ENCODE results near the gene MEIOC. TPM values are rescaled to one million over a fixed set of nuclear protein-coding genes. Genes with fewer than 3 reads are reported as not detected.

Gene MEIOC
- total RNA-seq, 2 experiments from 2014 or later: 0.16 to 0.25 TPM

DNA sequence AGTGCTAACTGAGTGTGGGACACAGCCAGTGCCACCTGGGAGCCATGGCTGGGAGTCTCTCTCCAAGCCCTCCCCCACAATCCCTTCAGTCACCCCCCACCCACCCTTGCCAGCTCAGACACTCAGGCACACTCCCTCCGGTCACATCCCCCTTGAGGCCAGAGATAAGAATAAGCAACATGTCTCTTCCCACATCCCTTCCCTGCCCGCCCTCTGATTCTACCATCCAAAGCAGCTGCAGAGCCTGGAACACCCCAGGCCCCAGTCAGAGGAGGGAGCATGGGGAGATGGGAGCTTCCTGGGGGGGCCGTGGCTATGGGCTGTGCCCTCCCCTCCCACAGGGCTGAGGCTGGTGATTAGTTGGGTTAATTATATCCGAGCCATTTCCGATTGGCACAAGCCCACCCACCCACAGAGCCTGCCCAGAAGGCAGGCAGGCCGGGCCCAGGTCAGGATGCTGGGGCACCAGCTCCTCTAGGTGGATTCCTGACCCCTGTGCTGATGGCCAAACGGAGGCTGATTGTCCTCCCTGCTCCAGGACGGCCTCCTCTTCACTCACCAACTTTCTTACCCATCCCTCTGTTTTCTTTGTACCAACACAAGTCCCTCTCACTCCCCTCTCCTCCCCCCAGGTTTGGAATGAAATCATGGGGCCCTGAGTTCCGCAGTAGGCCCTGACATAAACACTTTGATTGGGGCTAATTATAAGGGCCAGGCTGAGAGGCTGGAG, 28.6 kb upstream of the MEIOC start:
- ChIA-PET CTCF (interaction anchor here (0.9 kb wide), 1 partner anchor 94 kb away, joined by 3 read pairs; no protein-coding TSS in a partner anchor), POLR2A (no interaction called here)
- peaks cover 10% of the 10 kb centered on the region for H3K27me3 Mint-ChIP-seq
- H3K9me3 Mint-ChIP-seq: no peaks in the 10 kb centered on the region
- no peaks in the 10 kb centered on the region for H3K36me3 Mint-ChIP-seq (ENCODE audit: low read depth)
- ATAC-seq: no peak
- no peaks in the 10 kb centered on the region for H3K4me1 Mint-ChIP-seq (ENCODE audit: low read depth)
- DNase-seq: no peak
- intact Hi-C loops (cut with micrococcal nuclease): no loop called here
- TF ChIP-seq, protein P1, sequence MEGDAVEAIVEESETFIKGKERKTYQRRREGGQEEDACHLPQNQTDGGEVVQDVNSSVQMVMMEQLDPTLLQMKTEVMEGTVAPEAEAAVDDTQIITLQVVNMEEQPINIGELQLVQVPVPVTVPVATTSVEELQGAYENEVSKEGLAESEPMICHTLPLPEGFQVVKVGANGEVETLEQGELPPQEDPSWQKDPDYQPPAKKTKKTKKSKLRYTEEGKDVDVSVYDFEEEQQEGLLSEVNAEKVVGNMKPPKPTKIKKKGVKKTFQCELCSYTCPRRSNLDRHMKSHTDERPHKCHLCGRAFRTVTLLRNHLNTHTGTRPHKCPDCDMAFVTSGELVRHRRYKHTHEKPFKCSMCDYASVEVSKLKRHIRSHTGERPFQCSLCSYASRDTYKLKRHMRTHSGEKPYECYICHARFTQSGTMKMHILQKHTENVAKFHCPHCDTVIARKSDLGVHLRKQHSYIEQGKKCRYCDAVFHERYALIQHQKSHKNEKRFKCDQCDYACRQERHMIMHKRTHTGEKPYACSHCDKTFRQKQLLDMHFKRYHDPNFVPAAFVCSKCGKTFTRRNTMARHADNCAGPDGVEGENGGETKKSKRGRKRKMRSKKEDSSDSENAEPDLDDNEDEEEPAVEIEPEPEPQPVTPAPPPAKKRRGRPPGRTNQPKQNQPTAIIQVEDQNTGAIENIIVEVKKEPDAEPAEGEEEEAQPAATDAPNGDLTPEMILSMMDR (IDR thresholded peaks at IDR 0.05): no peak
- no peak overlapping the region for H3K4me3 Mint-ChIP-seq
- no peak overlapping the region for H3K27ac Mint-ChIP-seq

DNA sequence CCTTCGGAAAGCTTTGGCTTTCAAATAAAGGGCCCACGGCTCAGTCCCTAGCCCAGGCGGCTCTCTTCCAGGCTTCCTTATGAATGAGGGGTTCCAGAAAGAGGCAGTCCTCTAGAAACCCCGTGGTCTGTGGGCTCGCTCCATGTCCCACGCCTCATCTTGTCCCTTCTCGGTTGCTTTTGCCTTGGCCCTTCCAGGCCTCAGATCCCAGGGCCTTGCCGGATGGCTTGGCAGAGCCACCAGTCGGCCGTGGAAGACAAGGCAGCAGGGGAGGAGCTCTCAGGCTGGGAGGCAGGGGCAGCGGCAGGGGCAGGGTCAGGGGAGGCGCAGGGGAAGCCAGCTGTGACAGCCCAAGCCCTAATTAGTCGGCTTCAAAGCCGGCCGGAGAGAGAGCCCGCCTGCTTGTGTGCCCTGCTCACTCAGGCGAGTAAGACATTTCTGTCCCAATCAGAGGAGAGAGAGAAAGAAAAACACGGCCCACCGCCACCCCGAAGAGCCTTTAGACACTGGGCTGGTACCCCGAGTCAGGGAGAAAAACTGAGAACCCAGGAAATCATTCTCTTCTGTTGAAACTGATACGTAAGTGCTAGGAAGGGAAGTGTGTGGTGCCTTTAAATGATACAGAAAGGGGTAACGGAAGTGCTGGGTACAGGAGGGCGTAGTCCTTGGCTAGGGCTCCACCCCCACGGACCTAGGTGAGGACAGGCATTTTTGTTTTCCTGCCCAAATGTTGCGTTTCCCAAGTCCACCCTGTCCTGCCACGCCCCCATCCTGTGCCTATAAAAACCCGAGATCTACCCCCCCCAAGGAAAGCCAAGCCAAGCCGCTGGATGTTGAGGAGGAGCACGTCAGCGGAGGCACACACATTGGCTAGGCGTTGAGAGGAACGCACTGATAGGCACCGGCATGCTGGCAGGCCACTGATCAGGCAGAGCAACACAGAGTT, 27.8 kb upstream of the MEIOC start:
- POLR2A ChIA-PET: no interaction called here
- ATAC-seq (peak; percentile 47), DNase-seq (no peak)
- no peaks in the 10 kb centered on the region for H3K36me3 Mint-ChIP-seq (ENCODE audit: low read depth)
- no peaks in the 10 kb centered on the region for H3K4me1 Mint-ChIP-seq (ENCODE audit: low read depth)
- peaks cover 11% of the 10 kb centered on the region for H3K27me3 Mint-ChIP-seq
- TF ChIP-seq, protein P1 (IDR thresholded peaks at IDR 0.05): no peak
- CTCF ChIA-PET: interaction anchor here (0.9 kb wide), 1 partner anchor 94 kb away, joined by 3 read pairs; no protein-coding TSS in a partner anchor
- H3K4me3 Mint-ChIP-seq: no peak overlapping the region
- no peaks in the 10 kb centered on the region for H3K9me3 Mint-ChIP-seq
- intact Hi-C loops (cut with micrococcal nuclease): no loop called here
- no peak overlapping the region for H3K27ac Mint-ChIP-seq

DNA sequence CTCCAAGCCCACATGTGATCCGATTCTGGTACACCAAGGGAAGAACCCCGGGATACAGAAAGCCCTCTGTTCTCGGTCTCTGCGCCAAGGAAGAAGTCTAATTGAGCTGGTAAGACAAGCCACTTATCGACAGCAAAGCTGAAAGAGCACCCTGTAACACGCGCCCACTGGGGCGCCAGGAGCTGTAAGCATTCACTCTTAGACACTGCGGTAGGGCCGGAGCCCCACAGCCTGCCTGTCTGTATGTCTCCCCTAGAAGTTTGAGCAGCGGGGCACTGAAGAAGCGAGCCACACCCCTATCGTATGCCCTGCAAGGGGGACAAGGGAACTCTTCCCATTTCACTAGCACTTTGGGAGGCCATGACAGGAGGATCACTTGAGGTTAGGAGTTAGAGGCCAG, 27.0 kb upstream of the MEIOC start:
- Mint-ChIP-seq H3K27me3 (peaks cover 11% of the 10 kb centered on the region), H3K4me3 (no peak overlapping the region), H3K36me3 (ENCODE audit: low read depth) (no peaks in the 10 kb centered on the region), H3K9me3 (no peaks in the 10 kb centered on the region), H3K27ac (no peak overlapping the region), H3K4me1 (ENCODE audit: low read depth) (no peaks in the 10 kb centered on the region)
- DNase-seq (no peak), ATAC-seq (no peak)
- TF ChIP-seq, protein P1 (IDR thresholded peaks at IDR 0.05): no peak
- intact Hi-C loops (cut with micrococcal nuclease): no loop called here
- ChIA-PET POLR2A (interaction anchor here (1.0 kb wide), 1 partner anchor 60 kb away, joined by 3 read pairs; the partner anchor contains the start of gene CCDC43), CTCF (no interaction called here)

DNA sequence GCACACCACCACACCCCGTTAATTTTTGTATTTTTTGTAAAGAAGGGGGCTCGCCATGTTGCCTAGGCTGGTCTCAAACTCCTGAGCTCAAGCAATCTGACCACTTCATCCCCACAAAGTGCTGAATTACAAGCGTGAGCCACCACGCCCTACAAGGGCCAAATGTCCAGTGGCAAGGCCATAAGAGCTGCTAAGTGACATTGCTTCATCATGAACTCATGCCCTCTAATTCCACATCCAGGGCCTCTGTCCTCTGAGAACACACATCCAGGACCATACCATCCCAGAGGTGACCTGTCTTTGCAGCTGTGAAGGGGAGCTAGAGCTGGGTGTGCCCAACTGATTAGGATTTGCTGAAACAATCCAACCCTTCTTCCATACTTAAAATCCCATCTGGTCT, 25.6 kb upstream of the MEIOC start:
- Mint-ChIP-seq H3K27me3 (peaks cover 11% of the 10 kb centered on the region), H3K9me3 (no peaks in the 10 kb centered on the region), H3K4me3 (no peak overlapping the region), H3K27ac (no peak overlapping the region), H3K4me1 (ENCODE audit: low read depth) (no peaks in the 10 kb centered on the region), H3K36me3 (ENCODE audit: low read depth) (no peaks in the 10 kb centered on the region)
- POLR2A ChIA-PET: no interaction called here
- intact Hi-C loops (cut with micrococcal nuclease): no loop called here
- TF ChIP-seq, protein P1 (IDR thresholded peaks at IDR 0.05): no peak
- DNase-seq (no peak), ATAC-seq (no peak)
- CTCF ChIA-PET: interaction anchor here (4.7 kb wide), 1 partner anchor 98 kb away, joined by 16 read pairs; no protein-coding TSS in a partner anchor

Data from activated CD8-positive, alpha-beta T cell treated with anti-CD3 and anti-CD28 coated beads for 36 hours (primary cell).